RCC 7860 (cell line): ENCODE measurements around the gene C1orf21.

Experiments
- DNase-seq: peaks from one replicate; pipeline ENCODE4 v3.0.0-alpha.2; 2015; ENCODE audit warnings: low spot score
- FAIRE-seq: peaks from 2 replicates; lab custom pipeline; 2012; peaks lifted over from hg19 to GRCh38; lab: Jason Lieb, UNC

The C1orf21 gene

GRCh38 chr1:184408580-184408979 lies 21.8 kb downstream of the C1orf21 start:
- no peak for FAIRE-seq

DNA sequence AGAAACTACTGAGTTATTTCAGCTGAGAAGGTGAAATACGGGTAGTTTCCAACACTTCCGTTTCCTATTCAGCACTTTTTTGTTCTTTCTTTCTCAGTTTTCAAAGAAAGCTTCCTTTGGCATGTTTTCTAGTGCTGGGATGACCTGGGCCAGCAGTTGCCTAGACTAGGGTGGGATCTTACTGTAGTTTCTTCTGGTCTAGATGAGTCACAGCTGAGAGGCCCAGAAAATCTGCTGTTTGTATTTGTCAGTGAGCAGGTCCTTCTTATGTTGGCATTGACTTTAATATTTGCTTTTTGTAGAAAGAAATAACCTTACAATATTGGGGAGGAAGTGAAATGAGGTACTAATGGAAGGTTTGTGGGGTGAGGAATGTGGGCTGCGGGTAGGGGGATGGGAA lies 22.2 kb downstream of the C1orf21 start:
- DNase-seq = no peak

More at GRCh38 chr1:184408580-184408979, 21.8 kb downstream of the C1orf21 start:
- DNase-seq = no peak

GRCh38 chr1:184412472-184412871 lies 25.6 kb downstream of the C1orf21 start:
- no peak for DNase-seq
- FAIRE-seq = no peak

More for the DNA sequence above, 22.2 kb downstream of the C1orf21 start:
- FAIRE-seq = no peak

DNA sequence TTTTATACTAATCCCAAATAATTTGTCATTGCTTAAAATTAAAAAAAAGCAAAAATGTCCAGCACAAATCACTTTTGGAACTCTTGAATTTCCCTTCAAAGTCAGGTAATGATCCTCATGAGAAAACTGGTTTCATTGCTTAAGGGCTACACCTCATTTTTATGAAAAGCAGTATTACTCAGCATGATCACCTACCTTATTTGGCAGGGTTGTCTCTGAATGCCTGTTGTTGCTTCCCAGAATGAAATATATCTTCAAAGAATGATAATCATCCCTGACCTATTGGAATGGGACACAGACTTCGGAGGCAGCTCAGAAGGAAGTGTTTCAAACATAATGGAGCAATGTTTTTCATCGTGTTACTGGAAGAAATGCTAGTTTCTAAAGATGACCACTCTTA lies 29.7 kb downstream of the C1orf21 start:
- FAIRE-seq (no peak), DNase-seq (no peak)

DNA sequence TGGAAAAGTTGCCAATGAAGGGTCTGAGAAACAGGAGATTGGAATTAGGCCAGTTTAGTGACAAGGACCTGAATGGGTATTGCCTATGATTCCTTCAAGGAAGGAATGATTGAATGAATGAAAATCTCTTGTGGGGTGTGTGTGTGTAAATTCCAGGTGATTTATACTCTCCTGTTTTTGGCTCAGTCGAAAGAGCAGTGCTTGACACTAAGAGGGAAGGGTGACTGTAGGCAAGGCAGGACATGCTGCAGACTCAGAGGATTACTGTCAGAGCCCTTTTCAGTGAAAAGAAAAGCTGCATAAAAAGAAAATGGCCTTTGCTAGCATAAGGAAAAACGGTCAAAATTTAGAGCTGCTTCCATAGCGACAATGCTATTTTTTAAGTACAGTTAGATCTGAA lies 30.1 kb downstream of the C1orf21 start:
- FAIRE-seq = no peak
- DNase-seq = no peak

- DNase-seq (no peak), FAIRE-seq (no peak)
These were observed 31.1 kb downstream of the C1orf21 start for GRCh38 chr1:184417916-184418315.

GRCh38 chr1:184418652-184419349 lies 32.0 kb downstream of the C1orf21 start:
- no peak for FAIRE-seq
- no peak for DNase-seq

DNA sequence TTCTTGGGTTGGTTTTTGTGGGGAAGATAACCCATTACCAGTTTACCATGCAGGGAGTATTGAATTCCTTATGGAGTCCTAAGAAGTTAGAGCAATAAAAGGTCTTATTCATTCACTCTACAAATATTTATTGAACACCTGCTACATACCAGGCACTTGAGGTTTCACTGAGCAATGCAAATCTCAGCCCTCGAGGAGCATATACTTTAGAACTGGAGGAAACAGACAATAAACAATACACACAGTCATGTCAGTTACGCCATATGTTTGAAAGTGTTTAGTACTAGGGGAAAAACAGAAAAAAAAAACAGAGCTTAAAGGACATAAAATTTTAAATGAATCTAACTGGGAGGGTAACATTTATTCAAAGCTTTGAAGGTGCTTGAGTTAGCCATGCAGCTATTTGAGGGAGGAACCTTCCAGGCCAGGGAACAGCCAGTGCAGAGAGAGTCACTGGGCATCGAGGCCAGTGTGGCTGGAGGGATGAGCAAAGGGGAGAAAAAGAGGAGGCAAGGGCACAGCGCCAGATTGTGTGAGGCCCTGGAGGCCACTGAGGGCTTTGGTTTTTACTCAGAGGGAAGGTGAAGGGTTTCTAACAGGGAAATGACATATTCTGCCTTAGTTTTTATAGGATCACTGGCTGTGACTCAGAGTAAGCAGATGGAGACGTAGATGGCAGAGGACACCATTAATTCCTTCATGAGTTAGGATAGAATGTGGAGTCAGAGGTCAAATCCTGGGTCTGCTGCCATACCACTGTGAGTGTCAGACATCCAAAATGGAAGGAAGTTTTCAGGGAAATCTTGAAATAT lies 32.7 kb downstream of the C1orf21 start:
- FAIRE-seq = no peak
- no peak for DNase-seq

DNA sequence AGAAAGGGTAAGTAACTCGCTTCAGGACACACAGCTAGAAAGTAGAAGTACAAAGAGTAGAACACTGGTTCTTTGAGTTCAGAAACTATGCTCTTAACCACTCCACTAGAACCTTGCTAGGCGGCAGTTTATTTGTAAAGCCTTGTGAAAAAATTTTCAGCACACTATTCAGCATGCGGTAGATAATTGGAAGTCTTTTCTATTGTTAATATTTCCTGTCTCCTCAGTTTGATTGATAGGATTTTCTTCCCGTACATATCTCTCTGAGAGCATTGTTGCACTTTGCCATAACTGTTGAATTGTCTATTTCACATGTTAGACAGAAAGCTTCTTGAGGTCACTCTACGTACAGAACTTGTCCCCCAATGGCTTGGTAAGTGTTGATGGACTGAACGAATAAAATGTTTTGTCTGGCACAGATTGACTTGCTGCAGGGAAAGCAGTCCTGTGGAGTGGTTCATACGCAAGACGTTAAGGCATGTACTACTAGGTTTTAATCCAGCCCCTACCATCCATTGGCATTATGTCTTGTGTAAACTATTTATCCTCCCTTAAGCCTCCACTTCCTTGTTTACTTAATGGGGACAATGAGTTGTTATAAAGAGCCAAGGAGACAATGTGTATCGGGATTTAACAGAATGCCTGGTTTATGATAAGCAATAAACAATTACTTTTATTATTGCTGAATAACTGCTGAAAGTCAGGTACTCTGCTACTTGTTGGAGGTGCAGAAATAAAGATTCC lies 35.8 kb downstream of the C1orf21 start:
- DNase-seq (no peak), FAIRE-seq (no peak)

GRCh38 chr1:184423649-184424048 lies 36.8 kb downstream of the C1orf21 start:
- DNase-seq = no peak
- FAIRE-seq = no peak

GRCh38 chr1:184424157-184424556 lies 37.3 kb downstream of the C1orf21 start:
- FAIRE-seq = no peak
- DNase-seq = no peak

GRCh38 chr1:184424945-184425344 lies 38.1 kb downstream of the C1orf21 start:
- FAIRE-seq (no peak), DNase-seq (no peak)

- no peak for FAIRE-seq
These were observed 38.8 kb downstream of the C1orf21 start for GRCh38 chr1:184425449-184426277.

GRCh38 chr1:184426278-184426674 lies 39.4 kb downstream of the C1orf21 start:
- DNase-seq (no peak), FAIRE-seq (no peak)

More at GRCh38 chr1:184425449-184426277, 38.8 kb downstream of the C1orf21 start:
- DNase-seq = no peak

GRCh38 chr1:184427722-184428121 lies 40.9 kb downstream of the C1orf21 start:
- DNase-seq = no peak
- no peak for FAIRE-seq

- no peak for DNase-seq
- FAIRE-seq = no peak
These were observed 41.8 kb downstream of the C1orf21 start for GRCh38 chr1:184428604-184429003.

GRCh38 chr1:184429335-184429734 lies 42.5 kb downstream of the C1orf21 start:
- FAIRE-seq = no peak

DNA sequence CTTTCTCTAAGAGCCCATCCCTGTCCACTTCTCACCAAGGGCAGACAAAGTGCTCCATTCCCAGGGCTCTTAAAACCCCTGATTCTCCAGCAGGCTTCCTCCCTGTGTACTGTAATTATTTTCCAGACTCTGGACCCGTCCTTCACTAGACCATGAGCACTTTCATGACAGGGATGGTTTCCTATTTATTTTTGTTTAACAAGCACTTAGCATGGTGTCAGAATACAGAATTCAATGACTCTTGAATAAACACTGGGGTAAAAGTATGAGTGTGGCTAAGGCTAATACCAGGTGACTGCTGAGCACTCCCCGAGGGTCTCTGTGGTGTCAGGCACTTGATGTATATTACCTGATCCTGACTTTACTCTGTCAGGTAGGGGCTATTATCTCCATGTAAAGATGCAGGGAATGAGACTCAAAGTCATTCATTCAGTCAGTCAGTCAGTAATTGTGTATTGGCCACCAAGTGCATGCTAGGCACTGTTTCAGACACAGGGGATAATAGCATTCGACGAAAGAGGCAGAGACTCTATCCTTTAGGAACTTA lies 47.2 kb downstream of the C1orf21 start:
- DNase-seq (no peak), FAIRE-seq (no peak)

More at GRCh38 chr1:184429335-184429734, 42.5 kb downstream of the C1orf21 start:
- no peak for DNase-seq

GRCh38 chr1:184437291-184437690 lies 50.5 kb downstream of the C1orf21 start:
- no peak for DNase-seq
- FAIRE-seq = no peak

DNA sequence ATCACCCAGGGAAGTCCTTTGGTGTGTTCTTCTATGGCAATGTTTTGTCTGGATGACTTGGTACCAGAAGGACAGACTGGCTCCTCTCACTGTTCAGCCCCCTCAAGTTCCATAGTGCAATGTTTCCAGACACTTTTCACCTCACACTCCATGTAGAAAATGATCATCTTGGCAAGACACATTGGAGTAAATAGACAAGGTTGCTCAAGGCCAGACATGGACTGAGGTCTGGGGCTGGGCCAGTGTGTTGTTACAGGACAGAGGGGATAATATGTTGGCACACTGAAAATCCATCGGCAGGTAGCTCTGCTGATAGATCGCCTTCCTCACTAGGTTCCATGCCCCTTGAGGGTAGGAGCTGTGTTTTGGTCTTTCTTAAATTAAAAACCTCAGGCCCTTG lies 51.5 kb downstream of the C1orf21 start:
- FAIRE-seq (no peak), DNase-seq (no peak)
